GM15510 (cell line): ENCODE data around the gene AP1B1.

ENCODE experiments used
- POLR2A ChIP-seq: IDR thresholded peaks from 3 replicates; pipeline ENCODE4 v1.6.1; 2011; ENCODE audit warnings: borderline replicate concordance; ENCODE audit not compliant: insufficient read length; ENCODE audit errors: extremely low read depth

The AP1B1 gene

DNA sequence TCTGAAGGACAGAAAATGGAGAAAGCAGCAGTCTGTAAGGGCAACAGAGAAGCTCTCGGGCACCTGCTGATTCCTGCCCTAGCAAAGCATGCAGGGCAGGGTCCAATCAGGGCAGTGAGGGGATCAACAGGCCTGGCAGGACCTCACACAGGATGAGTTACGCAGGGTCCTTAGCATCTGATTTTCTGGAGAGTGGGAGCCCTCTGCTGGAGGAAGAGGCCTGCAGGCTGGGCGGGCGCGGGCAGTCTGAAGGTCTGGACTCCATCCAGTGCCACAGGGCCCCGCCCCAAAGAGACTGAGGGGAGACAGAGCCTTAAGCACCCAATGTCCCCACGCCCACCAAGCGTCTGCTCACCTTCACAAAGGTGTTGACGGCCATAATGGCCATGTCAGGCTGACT, 28.9 kb downstream of the AP1B1 start:
- TF ChIP-seq POLR2A = no peak

DNA sequence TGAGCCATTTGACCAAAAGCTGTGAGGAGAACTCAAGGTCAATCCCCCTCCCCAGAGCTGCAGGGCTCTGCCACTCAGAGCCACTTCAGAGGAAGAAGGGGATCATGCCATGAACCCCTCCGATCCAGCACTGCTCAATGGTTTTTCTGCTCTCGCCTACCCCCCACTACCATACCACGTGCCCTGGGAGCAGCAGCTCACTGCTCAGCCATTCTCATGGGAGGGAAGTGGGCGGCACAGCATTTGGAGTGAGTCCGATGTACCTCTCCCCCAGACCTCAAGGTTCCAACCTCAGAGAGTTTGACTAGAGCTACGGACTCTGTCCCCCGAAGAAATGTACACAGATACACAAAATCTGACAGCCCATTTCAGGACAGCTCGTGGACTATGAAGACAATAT, 34.5 kb downstream of the AP1B1 start:
- TF ChIP-seq POLR2A = no peak

DNA sequence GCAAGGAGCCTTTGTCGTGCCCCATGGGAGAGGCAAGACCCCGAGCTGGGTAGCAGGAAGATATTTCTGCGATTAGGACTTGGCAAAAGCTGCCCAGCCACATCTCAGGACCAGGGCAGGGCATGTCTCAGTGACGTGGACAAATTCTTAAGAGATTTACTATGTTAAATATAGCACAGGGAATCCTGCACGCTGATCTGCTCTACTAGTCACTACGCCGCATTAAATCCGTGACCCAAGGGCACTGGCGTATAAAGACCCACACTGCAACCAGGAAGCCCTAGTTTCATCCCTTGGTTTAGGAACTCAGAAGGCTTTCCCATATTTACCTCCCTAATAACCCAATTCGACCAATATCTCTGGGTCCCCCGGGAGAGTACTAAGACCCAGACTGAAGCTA, 35.1 kb downstream of the AP1B1 start:
- no peak for TF ChIP-seq POLR2A

DNA sequence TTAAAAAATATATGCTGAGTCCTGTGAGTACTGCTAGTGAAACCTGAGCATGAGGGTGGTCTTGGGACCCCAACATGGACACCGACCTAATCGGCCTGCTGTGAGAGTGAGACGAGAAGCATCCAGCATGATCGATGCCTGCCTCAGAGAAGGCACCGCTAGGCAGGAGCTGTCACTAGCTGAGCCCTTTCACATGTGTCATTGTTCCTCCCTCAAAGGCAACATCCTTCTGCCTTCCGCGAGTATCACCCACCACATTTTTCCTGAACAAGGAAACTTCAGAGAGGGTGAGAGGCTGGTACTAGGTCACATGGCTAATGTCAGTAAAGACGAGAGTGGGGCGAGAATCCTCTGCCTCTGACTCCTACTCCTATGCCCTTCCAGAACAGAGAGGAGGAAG, 35.6 kb downstream of the AP1B1 start:
- no peak for TF ChIP-seq POLR2A

DNA sequence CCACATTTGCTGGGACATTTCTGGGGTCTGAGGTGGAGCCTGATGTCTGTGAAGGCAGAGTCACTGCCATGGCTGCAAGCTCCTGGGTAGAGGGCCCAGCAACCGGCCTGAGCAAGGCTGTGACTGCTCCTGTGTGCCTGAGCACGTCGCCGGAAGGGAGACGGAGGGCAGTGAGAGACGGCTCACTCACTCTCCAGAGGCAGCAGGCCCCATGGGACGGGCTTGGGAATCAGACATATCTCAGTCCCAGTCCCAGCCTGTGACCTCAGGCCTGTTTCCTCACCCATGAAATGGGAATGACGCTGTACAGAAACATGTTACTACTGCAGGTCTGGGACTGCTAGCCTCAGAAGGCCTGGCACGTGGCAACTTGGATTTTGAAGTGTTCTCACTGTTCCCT, 36.5 kb downstream of the AP1B1 start:
- TF ChIP-seq POLR2A = no peak

- no peak for TF ChIP-seq POLR2A
These were observed 37.3 kb downstream of the AP1B1 start for GRCh38 chr22:29351042-29351441.

- no peak for TF ChIP-seq POLR2A
These were observed 39.4 kb downstream of the AP1B1 start for GRCh38 chr22:29348956-29349355.

GRCh38 chr22:29348041-29348440, 40.3 kb downstream of the AP1B1 start:
- TF ChIP-seq POLR2A = no peak

DNA sequence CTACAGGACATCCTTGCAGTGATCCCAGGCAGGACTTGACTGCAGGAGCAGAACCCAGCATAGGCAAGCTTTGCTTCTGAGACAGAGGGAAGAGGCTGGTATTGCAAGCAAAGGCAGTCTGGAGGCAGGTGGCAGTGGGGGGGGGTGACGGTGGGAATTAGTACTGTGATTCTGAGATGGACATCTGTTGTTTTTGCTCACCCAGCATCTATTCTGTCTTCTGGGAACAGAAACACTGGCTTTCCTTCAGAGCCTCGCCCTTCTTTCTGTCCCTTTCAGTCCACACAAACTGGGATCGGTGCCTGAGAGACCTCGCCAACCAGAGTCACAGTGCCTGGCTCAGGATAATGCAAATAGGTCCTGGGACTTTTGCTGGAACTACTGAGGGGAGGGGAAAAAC, 41.7 kb downstream of the AP1B1 start:
- no peak for TF ChIP-seq POLR2A

DNA sequence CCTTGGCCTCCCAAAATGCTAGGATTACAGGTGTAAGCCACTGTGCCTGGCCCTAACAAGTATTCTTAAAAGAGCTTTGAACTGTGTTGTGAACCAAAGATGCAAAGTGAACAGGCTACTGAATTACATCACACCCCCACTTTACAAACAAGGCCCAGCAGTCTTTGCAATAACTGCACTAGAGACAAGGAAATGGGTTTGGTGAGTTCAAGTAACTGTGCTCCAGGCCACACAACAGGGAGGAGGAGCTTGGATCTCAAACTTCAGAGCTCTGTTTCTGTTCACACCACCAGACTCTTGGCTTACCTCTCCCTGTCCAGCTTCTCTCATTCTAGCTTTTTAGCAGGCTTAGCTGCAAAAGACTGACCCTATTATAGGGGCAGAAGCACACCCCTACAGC, 42.4 kb downstream of the AP1B1 start:
- TF ChIP-seq POLR2A = no peak

- TF ChIP-seq POLR2A = no peak
These were observed 44.2 kb downstream of the AP1B1 start for GRCh38 chr22:29344137-29344536.

DNA sequence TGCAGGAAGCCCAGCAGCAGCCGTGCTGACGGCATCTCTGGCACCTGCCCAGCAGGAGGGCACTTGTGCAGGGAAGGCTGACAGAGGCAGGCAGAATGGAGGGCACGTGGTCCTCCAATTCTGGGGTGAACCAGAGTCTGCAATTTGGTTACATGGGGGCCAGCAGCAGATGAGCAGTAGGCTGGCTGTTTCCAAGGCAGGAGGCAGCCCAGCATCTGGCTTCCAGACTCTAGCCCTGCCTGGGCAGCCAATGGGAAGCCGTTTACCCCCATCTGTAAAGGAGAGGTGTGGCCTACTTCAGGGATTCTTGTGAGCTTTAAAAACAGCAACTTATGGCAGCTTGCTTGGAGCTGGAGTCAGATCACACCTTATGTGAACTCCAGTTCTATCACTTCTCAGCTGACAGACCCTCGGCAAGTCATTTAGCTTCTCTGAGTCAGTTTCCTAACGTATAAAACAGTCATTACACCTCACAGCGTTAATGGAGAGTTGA, 45.0 kb downstream of the AP1B1 start:
- no peak for TF ChIP-seq POLR2A

DNA sequence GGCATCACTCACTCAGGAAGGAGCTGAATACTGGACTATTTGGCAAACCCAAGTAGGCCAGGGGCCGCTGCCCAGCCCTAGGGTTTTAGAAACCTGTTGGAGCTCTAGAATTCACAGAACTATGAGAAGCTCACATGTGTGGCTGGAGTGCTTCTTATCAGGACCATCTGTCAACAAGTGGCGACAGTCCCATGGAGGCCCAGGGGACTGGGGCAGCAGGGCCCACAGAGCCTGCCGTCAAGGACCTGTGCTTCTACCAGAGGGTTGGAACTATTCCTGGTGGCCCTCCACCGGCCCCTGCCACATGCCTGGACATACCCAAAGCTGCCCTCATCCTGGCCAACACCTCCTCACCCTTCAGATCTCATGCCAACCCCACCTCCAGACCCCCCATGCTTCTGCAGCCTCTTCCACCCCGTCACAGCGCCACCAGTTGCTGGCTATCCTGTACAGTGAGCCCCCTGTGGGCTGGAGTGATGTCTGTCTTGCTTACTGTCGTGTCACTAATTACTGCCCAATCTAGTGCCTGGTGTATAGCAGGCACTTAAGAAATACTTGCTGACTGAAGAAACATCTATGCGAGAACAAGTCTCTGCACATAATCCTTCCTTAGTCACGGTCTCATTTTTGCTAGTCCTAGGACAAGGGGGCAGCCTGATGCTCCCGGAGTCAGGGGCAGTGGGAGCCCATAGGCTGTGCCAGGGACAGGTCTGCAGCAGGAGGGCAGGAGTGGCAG, 45.6 kb downstream of the AP1B1 start:
- TF ChIP-seq POLR2A = no peak

- TF ChIP-seq POLR2A = no peak
These were observed 46.2 kb downstream of the AP1B1 start for GRCh38 chr22:29342177-29342576.

DNA sequence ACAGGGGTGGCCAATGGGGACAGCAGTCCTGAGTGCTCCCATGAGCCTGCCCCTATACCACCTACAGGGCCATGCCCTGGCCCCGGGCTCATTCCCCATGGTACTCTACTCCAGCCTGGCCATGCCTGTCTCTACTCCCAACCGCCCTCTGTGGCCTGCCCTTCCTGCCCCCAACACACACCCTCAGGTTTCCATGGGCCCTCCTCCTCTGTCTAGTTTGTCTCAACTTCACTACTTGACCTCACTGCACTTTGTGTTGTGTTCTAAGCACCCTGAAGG, 46.6 kb downstream of the AP1B1 start:
- no peak for TF ChIP-seq POLR2A

- no peak for TF ChIP-seq POLR2A
These were observed 47.1 kb downstream of the AP1B1 start for GRCh38 chr22:29341056-29341848.
